AG10803 (cell line): ENCODE results near the gene SEPHS2.
"Not testable (repeated sequence)": the region's sequence is repeated elsewhere in the genome, so short reads cannot be mapped to it uniquely, and the experiment has no call there.

ENCODE experiments used
- DNase-seq: peaks from one replicate; pipeline ENCODE4 v3.0.0; 2010; ENCODE audit warnings: low read depth
- H3K4me3 ChIP-seq: 2 replicates; pipeline ENCODE4 v1.5.1; 2011; ENCODE audit warnings: mild to moderate bottlenecking, low read length, control low read depth
- TF ChIP-seq, protein P1 (sequence below): conservative IDR thresholded peaks from 2 replicates; pipeline ENCODE4 v1.5.1; 2011; ENCODE audit warnings: mild to moderate bottlenecking, low read length, control low read depth, inconsistent platforms

Gene SEPHS2

DNA sequence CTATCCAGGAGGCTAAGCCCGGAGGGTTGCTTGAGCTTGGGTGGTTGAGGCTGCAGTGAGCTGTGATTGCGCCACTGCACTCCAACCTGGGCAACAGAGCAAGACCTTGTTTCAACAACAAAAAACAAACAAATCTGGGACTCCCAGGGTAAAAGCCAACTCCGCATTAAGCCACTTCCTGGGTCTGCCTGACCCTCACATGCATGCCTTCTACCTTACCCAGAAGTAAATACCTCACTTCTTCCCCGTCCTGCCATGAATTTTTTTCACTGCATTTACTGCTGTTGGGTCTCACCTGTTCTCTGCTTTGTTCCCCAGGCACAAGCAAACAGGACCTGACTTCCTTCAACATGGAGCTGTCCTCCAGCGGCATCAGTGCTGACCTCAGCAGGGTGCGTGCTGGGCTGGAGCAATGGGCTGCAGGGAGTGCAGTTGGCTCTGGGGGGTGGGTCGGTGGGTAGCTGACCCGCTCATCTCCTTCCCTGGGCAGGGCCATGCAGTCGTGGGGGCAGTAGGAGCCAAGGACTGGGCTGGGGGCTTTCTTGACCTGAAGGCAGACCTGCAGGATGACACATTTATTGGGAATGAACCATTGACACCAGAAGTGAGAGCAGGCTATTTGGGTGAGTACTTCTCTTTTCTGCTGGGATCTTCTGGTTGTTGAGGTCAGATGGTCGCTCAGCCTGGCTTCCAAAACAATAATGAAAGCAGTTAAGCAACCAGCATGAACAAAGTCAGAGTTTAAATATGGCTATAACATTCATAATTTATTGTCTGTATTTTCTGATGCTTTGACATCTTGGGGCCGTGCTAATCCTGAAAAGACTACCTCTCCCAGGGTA, 43.3 kb upstream of the SEPHS2 start:
- no peak overlapping the region for H3K4me3 ChIP-seq
- TF ChIP-seq, protein P1, sequence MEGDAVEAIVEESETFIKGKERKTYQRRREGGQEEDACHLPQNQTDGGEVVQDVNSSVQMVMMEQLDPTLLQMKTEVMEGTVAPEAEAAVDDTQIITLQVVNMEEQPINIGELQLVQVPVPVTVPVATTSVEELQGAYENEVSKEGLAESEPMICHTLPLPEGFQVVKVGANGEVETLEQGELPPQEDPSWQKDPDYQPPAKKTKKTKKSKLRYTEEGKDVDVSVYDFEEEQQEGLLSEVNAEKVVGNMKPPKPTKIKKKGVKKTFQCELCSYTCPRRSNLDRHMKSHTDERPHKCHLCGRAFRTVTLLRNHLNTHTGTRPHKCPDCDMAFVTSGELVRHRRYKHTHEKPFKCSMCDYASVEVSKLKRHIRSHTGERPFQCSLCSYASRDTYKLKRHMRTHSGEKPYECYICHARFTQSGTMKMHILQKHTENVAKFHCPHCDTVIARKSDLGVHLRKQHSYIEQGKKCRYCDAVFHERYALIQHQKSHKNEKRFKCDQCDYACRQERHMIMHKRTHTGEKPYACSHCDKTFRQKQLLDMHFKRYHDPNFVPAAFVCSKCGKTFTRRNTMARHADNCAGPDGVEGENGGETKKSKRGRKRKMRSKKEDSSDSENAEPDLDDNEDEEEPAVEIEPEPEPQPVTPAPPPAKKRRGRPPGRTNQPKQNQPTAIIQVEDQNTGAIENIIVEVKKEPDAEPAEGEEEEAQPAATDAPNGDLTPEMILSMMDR, result no peak
- DNase-seq, result no peak

DNA sequence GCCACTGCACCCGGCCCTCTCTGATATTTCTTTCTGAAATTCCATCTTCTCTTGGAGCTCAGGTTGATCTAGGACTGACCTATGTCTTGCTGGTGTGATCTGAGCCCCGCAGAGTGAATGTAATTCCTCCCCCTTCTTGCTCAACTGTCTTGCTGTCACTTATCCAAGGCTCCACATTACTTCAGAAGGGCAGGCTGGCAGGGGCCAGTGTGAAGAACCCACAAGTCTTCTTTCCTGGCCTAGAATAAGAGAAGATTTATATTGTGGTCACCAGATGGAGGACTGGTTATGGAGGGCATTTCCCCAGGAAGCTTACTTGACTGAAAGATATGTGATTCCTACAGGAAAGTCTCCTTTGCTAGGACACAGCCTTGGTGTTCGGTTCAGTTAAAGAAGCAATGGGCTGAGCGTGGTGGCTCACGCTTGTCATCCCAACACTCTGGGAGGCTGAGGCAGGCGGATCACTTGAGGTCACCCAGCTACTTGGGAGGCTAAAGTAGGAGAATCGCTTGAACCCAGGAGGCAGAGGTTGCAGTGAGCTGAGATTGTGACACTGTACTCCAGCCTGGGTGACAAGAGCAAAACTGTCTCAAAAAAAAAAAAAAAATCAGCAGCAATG, 40.3 kb upstream of the SEPHS2 start:
- peak; percentile 80 for DNase-seq
- H3K4me3 ChIP-seq, result no peak overlapping the region
- TF ChIP-seq, protein P1, result no peak

DNA sequence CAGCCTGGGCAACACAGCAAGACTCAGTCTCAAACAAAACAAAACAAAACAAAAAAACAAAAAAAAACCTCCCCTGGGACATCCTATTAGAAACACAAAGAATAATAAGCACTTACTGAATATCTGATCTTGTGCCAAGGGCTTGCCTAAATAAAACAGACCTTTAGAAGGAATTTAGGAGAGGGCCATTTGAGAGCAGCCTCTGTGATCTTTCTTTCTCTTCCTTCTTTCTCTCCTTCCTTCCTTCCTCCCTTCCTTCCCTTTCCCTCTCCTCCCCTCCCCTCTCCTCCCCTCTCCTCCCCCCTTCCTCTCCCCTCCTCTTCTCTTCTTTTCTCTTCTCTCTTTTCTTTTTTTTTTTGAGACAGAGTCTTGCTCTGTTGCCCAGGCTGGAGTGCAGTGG, 39.2 kb upstream of the SEPHS2 start:
- DNase-seq, result peak; percentile 5
- TF ChIP-seq, protein P1, result no peak
- no peak overlapping the region for H3K4me3 ChIP-seq

DNA sequence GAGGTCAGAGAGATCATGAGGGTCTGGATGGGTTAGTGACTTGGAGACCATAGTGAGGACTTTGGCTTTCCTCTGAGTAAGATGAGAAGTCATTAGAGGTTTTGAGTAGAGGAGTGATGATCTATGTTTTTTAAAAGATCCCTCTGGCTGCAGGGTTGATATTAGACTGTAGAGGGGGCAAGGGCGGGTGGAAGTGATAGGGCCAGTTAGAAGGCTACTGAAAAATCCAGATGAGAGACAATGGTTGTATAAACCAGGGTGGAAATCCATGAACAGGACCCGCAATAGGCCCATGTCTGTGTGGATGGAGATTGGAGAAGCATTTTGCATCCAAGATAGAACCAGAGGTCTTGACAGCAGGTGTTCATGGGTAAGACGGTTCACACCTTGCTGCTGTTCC, 36.7 kb upstream of the SEPHS2 start:
- H3K4me3 ChIP-seq, result no peak overlapping the region
- TF ChIP-seq, protein P1, result peak; percentile 28
- DNase-seq, result no peak

DNA sequence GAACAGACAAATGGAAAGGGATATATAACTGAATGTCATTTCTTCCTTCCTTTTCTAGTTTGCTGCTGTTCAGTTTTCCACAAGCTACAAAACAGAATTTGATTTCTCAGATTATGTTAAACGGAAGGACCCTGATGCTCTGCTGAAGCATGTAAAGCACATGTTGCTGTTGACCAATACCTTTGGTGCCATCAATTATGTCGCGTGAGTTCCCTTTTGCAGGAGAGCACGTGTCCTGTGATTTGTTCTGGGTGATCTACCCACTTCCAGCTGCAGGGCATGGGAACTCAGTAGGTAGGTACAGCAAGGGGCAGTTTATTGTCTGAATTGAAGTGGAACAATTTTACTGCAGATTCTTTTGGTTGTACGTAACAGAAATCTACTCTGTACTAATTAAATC, 35.7 kb upstream of the SEPHS2 start:
- no peak overlapping the region for H3K4me3 ChIP-seq
- TF ChIP-seq, protein P1, result no peak
- DNase-seq, result peak; percentile 2

DNA sequence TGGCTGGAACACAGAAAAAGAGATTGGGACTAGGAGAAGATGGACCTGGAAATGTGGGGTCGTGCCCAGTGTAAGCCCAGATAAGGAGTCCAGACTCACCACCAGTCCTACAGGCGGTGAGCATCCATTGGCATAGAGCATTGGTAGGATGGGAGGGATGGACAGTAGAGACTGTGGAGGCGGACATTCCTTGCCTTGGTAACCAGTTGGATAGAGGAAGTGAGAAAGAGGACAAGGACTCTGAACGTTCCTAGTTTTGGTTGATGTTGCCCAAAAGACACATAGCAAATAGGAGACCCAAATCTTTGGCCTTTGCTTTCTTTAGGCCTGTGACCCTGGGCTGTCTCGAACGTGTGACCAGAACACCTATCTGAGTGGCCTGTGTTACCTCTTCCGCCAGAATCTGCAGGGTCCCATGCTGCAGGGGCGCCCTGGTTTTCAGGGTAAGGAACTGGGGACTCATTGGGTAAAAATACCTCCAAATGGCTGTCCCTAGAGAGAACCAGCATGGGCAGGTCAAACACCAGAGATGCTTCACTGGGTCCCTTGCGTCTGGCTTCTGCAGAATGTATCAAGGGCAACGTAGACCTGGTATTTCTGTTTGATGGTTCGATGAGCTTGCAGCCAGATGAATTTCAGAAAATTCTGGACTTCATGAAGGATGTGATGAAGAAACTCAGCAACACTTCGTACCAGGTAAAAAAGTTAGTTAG, 33.2 kb upstream of the SEPHS2 start:
- TF ChIP-seq, protein P1, result no peak
- no peak for DNase-seq
- H3K4me3 ChIP-seq, result no peak overlapping the region

DNA sequence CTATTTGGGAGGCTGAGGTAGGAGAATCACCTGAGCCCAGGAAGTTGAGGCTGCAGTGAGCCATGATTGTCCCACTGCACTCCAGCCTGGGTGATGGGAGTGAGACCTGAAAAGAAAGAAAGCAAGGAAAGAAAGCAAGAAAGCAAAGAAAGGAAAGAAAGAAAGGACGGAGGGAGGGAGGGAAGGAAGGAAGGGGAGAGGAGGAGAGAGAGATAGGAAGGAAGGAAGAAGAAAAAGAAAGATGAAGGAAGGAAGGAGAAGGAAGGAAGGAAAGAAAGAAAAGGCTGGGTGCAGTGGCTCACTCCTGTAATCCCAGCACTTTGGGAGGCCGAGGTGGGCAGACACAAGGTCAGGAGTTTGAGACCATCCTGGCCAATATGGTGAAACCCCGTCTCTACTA, 32.1 kb upstream of the SEPHS2 start:
- H3K4me3 ChIP-seq, DNase-seq: not testable (repeated sequence)
